Colonic mucosa (tissue), 4 donors: ENCODE results near the gene STEAP1B. TPM values are rescaled to one million over a fixed set of nuclear protein-coding genes. Genes with fewer than 3 reads are reported as not detected.
"Not testable (repeated sequence)": the region's sequence is repeated elsewhere in the genome, so short reads cannot be mapped to it uniquely, and the experiment has no call there.

ENCODE experiments used
- DNase-seq: peaks from one replicate; pipeline ENCODE4 v3.0.0-alpha.2; 2020
- H3K27ac ChIP-seq: fragments of 200-600 bp; one replicate; pipeline ENCODE4 v1.8.0; 2021
- H3K27me3 ChIP-seq: fragments of 200-600 bp; one replicate; pipeline ENCODE4 v1.8.0; 2021
- H3K36me3 ChIP-seq: fragments of 200-600 bp; one replicate; pipeline ENCODE4 v1.8.0; 2021
- H3K4me1 ChIP-seq: fragments of 200-600 bp; one replicate; pipeline ENCODE4 v1.8.0; 2021; ENCODE audit warnings: mild to moderate bottlenecking
- H3K4me3 ChIP-seq: fragments of 200-600 bp; one replicate; pipeline ENCODE4 v1.8.0; 2021
- H3K9ac ChIP-seq, 2 donors: one replicate each; pipeline ENCODE4 v1.7.0; 2013; ENCODE audit warnings: control low read depth in 2 of 2, low read depth in 2 of 2, low read length in 2 of 2
- H3K9me3 ChIP-seq: fragments of 200-600 bp; one replicate; pipeline ENCODE4 v1.8.0; 2021
- intact Hi-C: fragments of 100-400 bp; cut with DNase I; formaldehyde crosslinking; loops from one replicate; pipeline ENCODE4 v1.14.1; 2022
- total RNA-seq, 2 donors: library from RNA; stranded (reverse); fragmentation: NEBNext Ultra II Directional in 1 of 2; extraction: Animal tissue kit (Norgen Biotek cat#: 25700) in 1 of 2; gene quantifications; one replicate each; pipeline ENCODE4 v1.2.1, GENCODE V29; 2021
- TF ChIP-seq, protein P1 (sequence below): fragments of 200-600 bp; IDR thresholded peaks from one replicate; pipeline ENCODE4 v1.8.0; 2022; ENCODE audit warnings: antibody characterized with exemption, mild to moderate bottlenecking
- donor health status: healthy.
- donor health status: DM: no; HTN: no; CAD: no.
- donor health status: DM: no; HTN: no; CAD: no.

STEAP1B gene
- under 1 TPM; 0.21 to 0.30 TPM for total RNA-seq

DNA sequence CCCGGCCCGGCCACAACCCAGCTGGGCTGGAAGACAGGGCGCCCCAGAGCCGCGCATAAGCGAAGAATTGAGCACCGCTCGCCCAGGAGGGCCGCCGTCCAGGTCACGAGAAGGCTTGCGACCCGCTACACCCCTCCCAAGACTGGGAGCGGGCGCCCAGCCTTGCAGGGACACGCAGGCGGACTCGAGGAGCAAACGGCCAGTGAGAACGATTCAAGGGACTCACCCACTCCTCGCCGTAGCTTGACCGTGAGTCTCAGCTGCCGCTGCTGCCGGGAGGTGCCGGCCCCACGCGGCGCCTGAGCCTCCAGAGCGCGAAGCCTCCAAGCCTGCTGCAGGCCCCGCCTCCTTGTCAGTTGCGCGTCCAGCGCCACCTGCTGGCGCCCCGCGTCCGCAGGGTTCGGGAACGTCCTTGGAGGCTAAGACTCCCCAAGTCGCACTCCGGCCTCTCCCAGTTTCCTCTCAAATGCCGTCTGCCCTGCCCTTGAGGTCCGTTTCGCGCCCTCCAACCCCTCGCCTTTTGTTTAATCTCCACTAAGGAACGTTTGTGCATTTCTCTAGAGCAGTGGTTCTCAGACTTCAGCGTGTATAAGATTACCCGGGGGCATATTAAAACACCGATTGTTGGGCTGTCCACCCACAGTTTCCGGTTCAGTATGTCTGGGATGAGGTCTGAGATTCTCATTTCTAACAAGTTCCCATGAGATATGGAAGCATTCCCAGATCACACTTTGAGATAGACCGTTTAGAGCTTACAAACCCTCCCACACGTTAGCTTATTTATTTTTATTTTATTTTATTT lies at the start of gene STEAP1B:
STEAP1B (minus strand) TSS at position 301 of the 802 bp plus-strand sequence. CDS start 5,333 bp downstream, outside the sequence.
- H3K4me1 ChIP-seq, H3K9me3 ChIP-seq, intact Hi-C loops, H3K27ac ChIP-seq, H3K36me3 ChIP-seq, H3K27me3 ChIP-seq, H3K9ac ChIP-seq: not testable (repeated sequence)
- TF ChIP-seq, protein P1, sequence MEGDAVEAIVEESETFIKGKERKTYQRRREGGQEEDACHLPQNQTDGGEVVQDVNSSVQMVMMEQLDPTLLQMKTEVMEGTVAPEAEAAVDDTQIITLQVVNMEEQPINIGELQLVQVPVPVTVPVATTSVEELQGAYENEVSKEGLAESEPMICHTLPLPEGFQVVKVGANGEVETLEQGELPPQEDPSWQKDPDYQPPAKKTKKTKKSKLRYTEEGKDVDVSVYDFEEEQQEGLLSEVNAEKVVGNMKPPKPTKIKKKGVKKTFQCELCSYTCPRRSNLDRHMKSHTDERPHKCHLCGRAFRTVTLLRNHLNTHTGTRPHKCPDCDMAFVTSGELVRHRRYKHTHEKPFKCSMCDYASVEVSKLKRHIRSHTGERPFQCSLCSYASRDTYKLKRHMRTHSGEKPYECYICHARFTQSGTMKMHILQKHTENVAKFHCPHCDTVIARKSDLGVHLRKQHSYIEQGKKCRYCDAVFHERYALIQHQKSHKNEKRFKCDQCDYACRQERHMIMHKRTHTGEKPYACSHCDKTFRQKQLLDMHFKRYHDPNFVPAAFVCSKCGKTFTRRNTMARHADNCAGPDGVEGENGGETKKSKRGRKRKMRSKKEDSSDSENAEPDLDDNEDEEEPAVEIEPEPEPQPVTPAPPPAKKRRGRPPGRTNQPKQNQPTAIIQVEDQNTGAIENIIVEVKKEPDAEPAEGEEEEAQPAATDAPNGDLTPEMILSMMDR: peak; percentile 72
- H3K4me3 ChIP-seq: peak within 1 kb of the TSS; percentile 0
- DNase-seq: peak; percentile 92

DNA sequence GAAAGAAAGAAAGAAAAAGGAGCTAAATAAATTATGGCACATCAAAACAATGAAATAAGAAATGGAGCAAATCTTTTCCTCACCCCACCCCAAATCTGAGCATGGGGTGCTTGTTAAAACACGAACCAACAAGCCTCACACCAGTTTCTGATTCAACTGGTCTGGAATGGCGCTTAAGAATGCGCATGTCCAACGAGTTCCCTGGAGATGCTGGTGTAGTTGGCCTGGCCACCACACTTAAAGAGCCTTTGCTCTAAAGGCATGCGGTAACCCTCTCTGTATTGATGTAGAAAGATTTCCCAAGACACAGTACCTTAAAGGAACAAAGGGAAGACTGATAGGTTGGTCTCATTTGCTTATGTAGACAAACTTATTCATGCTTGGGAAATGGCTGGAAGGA lies 49.1 kb upstream of the STEAP1B start:
- Histone ChIP-seq H3K36me3 (no peaks in the 10 kb centered on the region), H3K9me3 (no peaks in the 10 kb centered on the region), H3K4me1 (no peaks in the 10 kb centered on the region), H3K27ac (no peak overlapping the region), H3K27me3 (peaks cover 16% of the 10 kb centered on the region), H3K9ac (no peak overlapping the region), H3K4me3 (no peak overlapping the region)
- TF ChIP-seq, protein P1: no peak
- intact Hi-C loops: no loop called here
- DNase-seq: no peak

DNA sequence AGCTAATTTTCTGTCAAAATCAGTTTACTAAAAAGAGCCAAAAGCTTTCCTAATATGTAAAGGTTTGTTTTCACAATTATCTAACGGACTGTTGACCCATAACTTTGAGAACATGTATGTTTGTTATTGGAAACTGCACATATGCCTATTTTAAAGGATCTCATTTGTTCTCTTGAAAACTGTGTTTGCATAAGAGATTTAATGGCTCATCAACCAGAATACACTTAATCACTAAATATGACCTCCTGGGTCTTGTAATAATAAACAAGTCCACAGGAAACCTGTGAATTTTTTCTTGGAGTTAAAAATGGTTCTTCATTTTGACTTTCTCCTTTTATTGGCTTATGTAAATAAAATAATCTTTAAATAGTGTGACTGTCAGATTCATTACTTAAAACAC lies 48.3 kb upstream of the STEAP1B start:
- Histone ChIP-seq H3K36me3 (no peaks in the 10 kb centered on the region), H3K4me3 (no peak overlapping the region), H3K27me3 (peaks cover 16% of the 10 kb centered on the region), H3K9ac (no peak overlapping the region), H3K27ac (no peak overlapping the region), H3K9me3 (no peaks in the 10 kb centered on the region), H3K4me1 (no peaks in the 10 kb centered on the region)
- TF ChIP-seq, protein P1: no peak
- intact Hi-C loops: no loop called here
- DNase-seq: no peak

DNA sequence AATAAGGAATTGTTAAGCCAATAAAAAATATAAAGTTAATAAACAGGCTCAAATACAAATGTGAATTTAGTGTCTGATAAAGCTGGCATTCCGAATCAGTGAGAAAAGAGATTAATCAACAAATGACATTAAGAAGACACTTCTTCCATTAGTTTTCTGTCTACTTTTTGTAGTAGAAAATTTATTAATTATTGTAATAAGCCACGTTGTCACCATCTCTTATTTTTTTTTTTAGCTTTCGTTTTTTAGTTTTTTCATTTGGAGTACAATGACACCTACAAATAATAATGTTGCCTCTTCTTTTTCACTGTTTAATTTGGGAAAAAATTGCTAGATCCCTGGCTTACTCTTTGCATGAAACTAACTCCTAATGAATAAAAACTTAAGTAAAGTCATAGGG lies 46.8 kb upstream of the STEAP1B start:
- intact Hi-C loops: no loop called here
- Histone ChIP-seq H3K27me3 (peaks cover 16% of the 10 kb centered on the region), H3K4me1 (no peaks in the 10 kb centered on the region), H3K9me3 (no peaks in the 10 kb centered on the region), H3K4me3 (no peak overlapping the region), H3K27ac (no peak overlapping the region), H3K36me3 (no peaks in the 10 kb centered on the region), H3K9ac (no peak overlapping the region)
- TF ChIP-seq, protein P1: no peak
- DNase-seq: no peak

DNA sequence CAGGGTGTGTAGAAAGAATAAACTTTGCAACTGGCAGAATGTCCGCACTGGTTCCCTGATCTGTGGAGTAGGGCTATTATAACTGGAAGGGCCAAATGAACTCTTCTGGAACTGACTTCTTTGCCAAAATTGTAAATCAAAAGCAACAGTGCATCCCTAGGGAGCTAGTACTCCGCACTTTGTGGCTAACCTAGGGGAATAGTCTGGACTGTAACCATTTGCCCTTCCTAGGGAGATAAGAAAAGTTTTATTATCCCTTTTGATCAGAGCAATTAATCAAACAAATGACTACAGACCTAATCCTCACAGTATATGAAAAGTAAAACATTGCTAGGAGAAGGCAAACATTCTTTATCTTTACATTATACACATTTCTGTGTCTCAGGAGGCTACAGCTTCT lies 45.5 kb upstream of the STEAP1B start:
- Histone ChIP-seq H3K4me1 (no peaks in the 10 kb centered on the region), H3K4me3 (no peak overlapping the region), H3K36me3 (no peaks in the 10 kb centered on the region), H3K27me3 (peaks cover 16% of the 10 kb centered on the region), H3K9me3 (no peaks in the 10 kb centered on the region), H3K9ac (no peak overlapping the region), H3K27ac (no peak overlapping the region)
- intact Hi-C loops: no loop called here
- DNase-seq: no peak
- TF ChIP-seq, protein P1: no peak
